Heart left ventricle (tissue), 16 donors: ENCODE data around the gene ALDH4A1. TPM values are rescaled to one million over a fixed set of nuclear protein-coding genes. Genes with fewer than 3 reads are reported as not detected.
"Not testable (repeated sequence)": the region's sequence is repeated elsewhere in the genome, so short reads cannot be mapped to it uniquely, and the experiment has no call there.

Experiments
- ATAC-seq, 4 donors: fragments of 200-7000 bp; cut with Tn5 transposase; one replicate each; pipeline ENCODE4 v1.9.1; 2020 to 2022; ENCODE audit warnings: moderate library complexity in 4 of 4, mild to moderate bottlenecking in 3 of 4, moderate number of reproducible peaks in 1 of 4
- DNase-seq, 5 donors: peaks; one replicate each; pipeline ENCODE4 v3.0.0-alpha.2; 2020
- H3K27ac ChIP-seq, 12 donors: fragments of 200-600 bp; sonication (generic) in 4 of 12; one replicate each; pipeline versions ENCODE4 v1.5.0 to v1.8.0; 2016 to 2022; ENCODE audit warnings: mild to moderate bottlenecking in 2 of 12
- H3K27me3 ChIP-seq, 9 donors: fragments of 200-600 bp; sonication (generic) in 2 of 9; one replicate each; pipeline versions ENCODE4 v1.5.1 to v1.8.0; 2016 to 2022; ENCODE audit warnings: mild to moderate bottlenecking in 3 of 9
- H3K36me3 ChIP-seq, 9 donors: fragments of 200-600 bp; sonication (generic) in 2 of 9; one replicate each; pipeline versions ENCODE4 v1.5.0 to v1.8.0; 2018 to 2022; ENCODE audit warnings: mild to moderate bottlenecking in 2 of 9
- H3K4me1 ChIP-seq, 12 donors: fragments of 200-600 bp; sonication (generic) in 4 of 12; one replicate each; pipeline versions ENCODE4 v1.5.0 to v1.8.0; 2016 to 2022; ENCODE audit warnings: mild to moderate bottlenecking in 3 of 12
- H3K4me3 ChIP-seq, 12 donors: fragments of 200-600 bp; sonication (generic) in 4 of 12; one replicate each; pipeline versions ENCODE4 v1.5.0 to v1.8.0; 2017 to 2022; ENCODE audit warnings: mild to moderate bottlenecking in 9 of 12, moderate library complexity in 4 of 12
- H3K9me3 ChIP-seq, 12 donors: fragments of 200-600 bp; sonication (generic) in 4 of 12; one replicate each; pipeline versions ENCODE4 v1.5.0 to v1.8.0; 2016 to 2022; ENCODE audit warnings: mild to moderate bottlenecking in 1 of 12
- CTCF ChIP-seq, 12 donors: fragments of 200-600 bp; sonication (generic) in 4 of 12; IDR thresholded peaks; one replicate each; pipeline versions ENCODE4 v1.5.0 to v1.8.0; 2018 to 2022; ENCODE audit warnings: antibody characterized with exemption in 12 of 12, mild to moderate bottlenecking in 5 of 12
- POLR2A ChIP-seq, 2 donors: fragments of 450-650 bp; IDR thresholded peaks; one replicate each; pipeline ENCODE4 v1.6.1; 2017; ENCODE audit warnings: antibody characterized with exemption in 2 of 2, mild to moderate bottlenecking in 2 of 2, moderate library complexity in 2 of 2
- WGBS, 4 donors: extraction: QIAGEN DNeasy Blood & Tissue Kit in 2 of 4; methylation state at CpG; one replicate each; pipeline versions ENCODE4 v1.1.5 to v1.1.7; 2013 to 2018; 5-methylcytosine and 5-hydroxymethylcytosine counted together
- intact Hi-C, 10 donors: fragments of 100-400 bp; cut with DNase I; formaldehyde crosslinking; loops; one replicate each; pipeline versions ENCODE4 v1.11.1 to v1.14.2; 2022
- polyA plus RNA-seq, 2 donors: library from polyadenylated mRNA; stranded (reverse); fragments of 200-250 nt; gene quantifications; one replicate each; pipeline ENCODE4 v1.2.3, GENCODE V29; 2013
- total RNA-seq, 9 donors: library from RNA; depleted of rRNA in 2 of 9; stranded (reverse); fragments of >200 nt in 2 of 9; fragmentation: NEBNext Ultra II Directional in 3 of 9; extraction: Animal tissue kit (Norgen Biotek cat#: 25700) in 3 of 9; gene quantifications; one replicate each; pipeline versions ENCODE4 v1.1.0 to v1.2.4, GENCODE V29; 2016 to 2023
- donor health status: ischemic (EF 13 %, LVEDD 7.1; RV severe dilation, severe dysfunction).
- donor health status: healthy with polysubstance abuse.
- donor health status: DM: no; HTN: yes; CAD: no.
- donor health status: DM: no; HTN: no; CAD: no.
- donor health status: ischemic (EF 25% LVEDD 6.9; RV normal size, moderate dysfunction).
- donor health status: ischemic (EF 25% LVEDD 5.7; RV mildly dilated, moderate dysfunction).
- donor health status: healthy.
- donor health status: DM: yes; HTN: yes; CAD: no.
- donor health status: ischemic (EF 35%, LVEDD 5.7; RV mildly dilated, moderate dysfunction).
- donor health status: nonischemic (EF 11% LVEDD 7.7; RV severe dilation, severe dysfunction).
- donor health status: DM: yes; HTN: yes; CAD: no.
- donor health status: PGD.
- donor health status: ischemic (EF 29% LVEDD 5.4; RV normal size, mild dysfunction).
- donor health status: nonischemic (EF 23%, LVEDD 6.1; RV moderate dilation, normal function).

The ALDH4A1 gene
- total and polyA plus RNA-seq, 11 donors, result 20.8 to 57.6 (median 30.6) TPM

GRCh38 chr1:18854331-18855025, 47.9 kb downstream of the ALDH4A1 start:
- no peak overlapping the region for H3K4me3 ChIP-seq
- 87 to 93% (median 90%) methylated on average over 31 to 49 of the region's 49 CpGs for WGBS, 4 donors
- no peak for DNase-seq
- TF ChIP-seq CTCF (IDR thresholded peaks at IDR 0.05) (no peak), POLR2A (IDR thresholded peaks at IDR 0.05) (no peak)
- no peak for ATAC-seq
- H3K27ac ChIP-seq, result no peak overlapping the region
- intact Hi-C loops, result no loop called here
- H3K9me3 ChIP-seq, result no peaks in the 10 kb centered on the region
- H3K4me1 ChIP-seq, result no peaks in the 10 kb centered on the region
- peaks cover 0 to 29% (median 0%) of the 10 kb centered on the region in 9 donors for H3K27me3 ChIP-seq
- H3K36me3 ChIP-seq, result no peaks in the 10 kb centered on the region

GRCh38 chr1:18852501-18852900, 49.9 kb downstream of the ALDH4A1 start:
- Histone ChIP-seq H3K4me1 (peaks cover 0 to 4% (median 0%) of the 10 kb centered on the region in 12 donors), H3K9me3 (peaks cover 0 to 4% (median 0%) of the 10 kb centered on the region in 12 donors), H3K4me3 (no peak overlapping the region), H3K36me3 (no peaks in the 10 kb centered on the region), H3K27ac (no peak overlapping the region), H3K27me3 (peaks cover 0 to 29% (median 0%) of the 10 kb centered on the region in 9 donors)
- no peak for DNase-seq
- 44 to 61% (median 49%) methylated on average over 5 to 6 of the region's 6 CpGs for WGBS, 4 donors
- TF ChIP-seq CTCF (IDR thresholded peaks at IDR 0.05), result no peak
- TF ChIP-seq POLR2A (IDR thresholded peaks at IDR 0.05), result no peak
- intact Hi-C loops, result no loop called here
- no peak for ATAC-seq

GRCh38 chr1:18849261-18849711, 53.1 kb downstream of the ALDH4A1 start:
- Histone ChIP-seq H3K36me3 (no peaks in the 10 kb centered on the region), H3K9me3 (peaks cover 0 to 4% (median 0%) of the 10 kb centered on the region in 12 donors), H3K4me3 (no peak overlapping the region), H3K4me1 (peaks cover 0 to 4% (median 0%) of the 10 kb centered on the region in 12 donors), H3K27ac (no peak overlapping the region), H3K27me3 (peaks cover 0 to 22% (median 0%) of the 10 kb centered on the region in 9 donors)
- intact Hi-C loops, result no loop called here
- 27 to 49% (median 34%) methylated on average over 7 to 11 of the region's 11 CpGs for WGBS, 4 donors
- no peak for TF ChIP-seq CTCF (IDR thresholded peaks at IDR 0.05)
- ATAC-seq (no peak), DNase-seq (no peak)

- ATAC-seq, H3K4me3 ChIP-seq, intact Hi-C loops, H3K4me1 ChIP-seq, H3K27ac ChIP-seq, H3K9me3 ChIP-seq, H3K36me3 ChIP-seq, DNase-seq: not testable (repeated sequence)
- 61 to 89% (median 82%) methylated on average over 2 of the region's 2 CpGs for WGBS, 4 donors
- peaks cover 0 to 20% (median 0%) of the 10 kb centered on the region in 9 donors for H3K27me3 ChIP-seq
These were observed 54.6 kb downstream of the ALDH4A1 start for GRCh38 chr1:18847723-18848122.
